HS-5 (cell line): ENCODE measurements around the gene EXOSC9.

Experiments
- DNase-seq: peaks from one replicate; pipeline ENCODE4 v3.0.0-alpha.2; 2012; ENCODE audit warnings: low read depth

EXOSC9 gene, protein sequence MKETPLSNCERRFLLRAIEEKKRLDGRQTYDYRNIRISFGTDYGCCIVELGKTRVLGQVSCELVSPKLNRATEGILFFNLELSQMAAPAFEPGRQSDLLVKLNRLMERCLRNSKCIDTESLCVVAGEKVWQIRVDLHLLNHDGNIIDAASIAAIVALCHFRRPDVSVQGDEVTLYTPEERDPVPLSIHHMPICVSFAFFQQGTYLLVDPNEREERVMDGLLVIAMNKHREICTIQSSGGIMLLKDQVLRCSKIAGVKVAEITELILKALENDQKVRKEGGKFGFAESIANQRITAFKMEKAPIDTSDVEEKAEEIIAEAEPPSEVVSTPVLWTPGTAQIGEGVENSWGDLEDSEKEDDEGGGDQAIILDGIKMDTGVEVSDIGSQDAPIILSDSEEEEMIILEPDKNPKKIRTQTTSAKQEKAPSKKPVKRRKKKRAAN

DNA sequence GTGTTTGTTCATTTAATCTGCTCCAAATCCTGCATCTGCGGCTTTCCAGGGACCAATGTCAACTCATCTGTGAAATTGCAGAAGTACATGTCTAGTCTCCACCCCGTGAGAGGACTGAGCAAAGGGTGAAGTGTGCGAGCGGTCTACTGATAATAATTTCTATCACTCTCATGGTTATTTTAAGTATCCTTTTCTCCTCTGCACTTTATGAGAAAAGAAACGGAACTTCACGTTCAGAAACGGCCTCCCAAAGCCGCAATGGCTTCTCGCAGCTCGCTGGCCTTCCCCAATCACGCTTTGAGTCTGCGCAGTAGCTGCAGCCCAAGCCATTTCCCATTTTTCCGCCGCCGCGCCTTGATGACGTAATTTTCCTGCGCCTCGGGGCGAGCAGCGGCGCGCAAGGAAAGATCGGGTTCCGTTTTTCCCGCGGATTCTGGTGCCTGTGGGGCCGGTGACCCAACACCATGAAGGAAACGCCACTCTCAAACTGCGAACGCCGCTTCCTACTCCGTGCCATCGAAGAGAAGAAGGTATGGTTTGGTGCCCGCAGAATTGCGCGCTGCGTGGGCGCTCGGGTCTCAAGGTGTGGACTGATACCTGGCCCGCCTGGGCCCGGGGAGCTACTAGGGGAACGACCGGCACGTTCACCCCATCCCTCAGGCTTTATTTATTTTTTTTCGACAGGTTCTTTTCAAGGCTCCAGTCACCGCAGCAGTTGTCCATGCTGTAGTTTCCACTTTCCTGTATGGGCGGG lies at the start of gene EXOSC9:
Gene EXOSC9 (plus strand): TSS at position 363 of the 754 bp plus-strand sequence. CDS start 102 bp downstream, at position 465.
- peak; percentile 77 for DNase-seq

DNA sequence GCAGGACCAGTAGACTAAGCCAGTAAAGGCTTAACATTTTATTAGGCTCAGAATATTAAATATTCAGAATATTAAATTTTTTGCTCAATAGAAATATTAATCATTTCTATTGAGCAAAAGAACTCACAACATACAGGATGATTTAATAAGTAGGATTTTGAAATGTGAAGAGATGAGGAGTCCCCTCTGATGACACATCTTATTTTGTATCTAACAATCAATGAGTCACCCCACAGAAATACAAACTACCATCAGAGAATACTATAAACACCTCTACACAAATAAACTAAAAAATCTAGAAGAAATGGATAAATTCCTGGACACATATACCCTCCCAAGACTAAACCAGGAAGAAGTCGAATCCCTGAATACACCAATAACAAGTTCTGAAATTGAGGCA lies 49.0 kb upstream of the EXOSC9 start:
- peak; percentile 13 for DNase-seq

DNA sequence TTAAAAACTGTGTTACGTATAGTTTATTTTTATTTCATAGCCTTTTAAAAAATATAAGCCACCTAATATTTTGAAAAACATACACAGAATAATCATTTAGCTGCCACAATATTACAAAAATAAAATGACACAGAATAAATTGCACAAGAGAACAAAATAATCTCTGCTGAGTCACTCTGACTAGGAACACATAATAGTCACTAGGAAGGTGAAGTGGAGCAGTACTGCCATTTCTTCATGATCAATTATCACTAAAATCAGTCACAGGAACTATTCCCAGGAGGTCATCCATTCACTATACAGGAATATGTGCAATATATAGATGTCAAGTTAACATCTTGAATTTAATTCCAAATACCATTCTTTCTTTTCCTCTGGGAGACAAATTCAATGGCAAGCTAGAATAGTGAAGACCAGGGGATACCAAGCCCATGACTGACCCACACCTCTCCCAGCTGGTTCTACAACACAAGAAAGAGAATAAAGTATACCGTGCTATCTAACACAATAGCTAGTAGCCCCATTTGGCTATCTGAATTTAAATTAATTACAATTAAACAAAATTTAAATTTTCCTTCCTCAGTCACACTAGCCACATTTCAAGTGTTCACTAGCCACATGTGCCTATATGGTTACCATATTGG lies 42.1 kb upstream of the EXOSC9 start:
- DNase-seq = peak; percentile 8

DNA sequence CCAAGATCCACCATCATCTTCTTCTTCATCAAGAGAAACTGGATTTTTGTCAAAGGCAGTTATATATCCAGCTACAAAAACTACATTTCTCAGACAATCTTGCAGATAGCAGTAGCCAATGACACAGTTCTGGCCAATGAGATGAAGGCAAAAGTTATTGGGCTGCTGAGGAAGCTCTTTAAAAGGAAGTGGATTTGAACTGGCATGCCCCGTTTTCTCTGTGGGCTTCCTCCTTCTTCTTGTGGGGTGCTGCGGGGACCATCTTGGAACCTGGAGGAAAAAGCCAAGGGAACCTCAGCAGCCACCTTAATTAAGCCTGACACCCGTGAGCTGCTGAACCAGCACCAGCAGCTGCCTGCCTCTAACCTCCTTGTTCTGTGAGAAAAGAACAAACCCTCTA lies 40.9 kb upstream of the EXOSC9 start:
- no peak for DNase-seq

DNA sequence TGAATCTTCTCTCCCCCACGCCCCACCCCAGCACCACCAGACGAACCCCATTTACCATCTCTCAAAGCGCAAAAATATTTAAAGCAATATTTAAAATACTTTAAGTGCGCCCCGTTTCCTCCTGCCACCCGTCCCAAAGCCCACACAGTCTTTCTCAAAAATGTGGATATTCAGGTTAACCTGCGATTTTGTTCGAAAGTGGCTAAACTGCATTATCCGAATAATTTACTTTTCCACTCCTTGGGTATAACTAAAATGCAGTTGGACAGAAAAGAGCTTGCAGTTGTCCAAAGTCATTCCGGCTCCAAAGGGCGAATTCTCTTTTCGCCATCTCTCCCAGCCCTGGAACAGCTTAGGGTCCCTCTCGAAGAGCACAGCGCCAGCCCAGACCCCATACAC lies 36.8 kb upstream of the EXOSC9 start:
- no peak for DNase-seq

DNA sequence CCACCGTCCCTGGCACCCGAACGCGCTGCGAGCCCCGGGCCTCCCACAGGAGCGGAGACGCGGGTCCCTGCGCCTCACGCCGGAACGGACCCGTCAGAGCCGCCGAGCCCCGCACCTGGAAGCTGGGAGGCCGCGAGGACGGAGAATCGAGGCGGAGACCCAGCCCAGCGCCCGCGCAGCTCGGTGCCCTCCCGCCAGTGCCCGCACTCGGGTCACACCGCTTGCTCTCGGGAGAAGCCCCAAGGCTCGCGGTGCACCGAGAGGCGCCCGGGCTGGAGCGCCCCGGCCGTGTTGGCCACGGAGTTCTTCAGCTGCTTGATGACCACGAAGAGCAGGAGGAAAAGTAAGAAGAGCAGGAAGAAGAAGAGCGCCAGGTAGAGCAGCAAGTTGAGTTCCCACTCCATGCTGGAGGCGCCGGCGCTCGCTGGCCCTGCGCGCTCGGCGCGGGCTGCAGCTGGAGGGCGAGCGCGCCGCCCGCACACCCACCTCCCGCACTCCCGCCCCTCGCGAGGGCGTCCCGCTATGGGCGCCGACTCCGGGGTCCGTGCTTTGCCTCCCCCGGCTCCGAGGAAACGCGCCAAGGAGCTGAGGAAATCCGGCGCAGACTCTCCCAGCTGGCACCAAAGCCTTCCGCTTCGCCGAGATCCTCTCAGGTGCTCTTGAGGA lies 36.3 kb upstream of the EXOSC9 start, which contains the start of gene SMIM43:
Gene SMIM43 (minus strand): TSS at position 463 of the 666 bp plus-strand sequence. CDS start 59 bp downstream, at position 404.
- DNase-seq = no peak

DNA sequence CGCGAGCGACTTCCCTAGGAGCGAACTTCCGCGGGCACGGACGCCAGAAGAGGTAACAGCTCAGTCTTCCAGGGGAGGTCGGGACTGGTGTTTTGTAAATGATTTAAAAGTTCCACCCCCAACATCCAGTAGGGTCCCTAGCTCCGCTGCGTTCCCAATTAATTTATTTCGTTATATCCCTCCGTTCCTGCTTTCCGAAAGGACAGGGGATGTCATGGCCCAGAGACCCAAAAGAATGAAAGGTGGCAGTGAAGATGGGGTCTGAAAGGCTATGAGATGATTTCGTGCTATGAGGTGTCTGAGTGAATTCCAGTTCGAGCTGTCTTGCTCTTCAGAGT lies 35.8 kb upstream of the EXOSC9 start:
- no peak for DNase-seq

DNA sequence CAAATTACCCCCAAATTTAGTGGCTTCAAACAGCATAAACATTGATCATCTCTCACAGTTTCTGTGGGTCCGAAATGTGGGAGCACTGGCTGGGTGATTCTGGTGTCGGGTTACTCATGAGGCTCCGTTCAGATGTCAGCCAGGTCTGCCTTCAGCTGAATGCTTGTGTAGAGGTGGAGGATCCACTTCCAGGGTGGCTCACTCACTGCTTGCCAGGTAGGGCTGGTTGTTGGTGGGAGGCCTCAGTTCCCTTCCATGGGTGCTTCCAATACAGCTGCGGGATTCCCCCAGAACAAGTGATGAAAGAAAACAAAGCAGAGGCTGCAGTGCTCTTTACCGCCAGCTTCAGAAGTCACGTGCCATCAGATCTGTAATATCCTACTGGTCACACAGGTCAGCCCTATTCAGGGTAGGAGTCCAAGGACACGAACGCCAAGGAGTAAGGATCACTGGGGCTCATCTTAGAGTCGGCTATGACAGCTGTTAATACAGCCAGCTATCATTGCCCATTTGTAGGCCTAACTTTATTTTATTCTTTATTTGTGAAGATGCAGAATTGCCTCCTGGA lies 35.1 kb upstream of the EXOSC9 start:
- no peak for DNase-seq

DNA sequence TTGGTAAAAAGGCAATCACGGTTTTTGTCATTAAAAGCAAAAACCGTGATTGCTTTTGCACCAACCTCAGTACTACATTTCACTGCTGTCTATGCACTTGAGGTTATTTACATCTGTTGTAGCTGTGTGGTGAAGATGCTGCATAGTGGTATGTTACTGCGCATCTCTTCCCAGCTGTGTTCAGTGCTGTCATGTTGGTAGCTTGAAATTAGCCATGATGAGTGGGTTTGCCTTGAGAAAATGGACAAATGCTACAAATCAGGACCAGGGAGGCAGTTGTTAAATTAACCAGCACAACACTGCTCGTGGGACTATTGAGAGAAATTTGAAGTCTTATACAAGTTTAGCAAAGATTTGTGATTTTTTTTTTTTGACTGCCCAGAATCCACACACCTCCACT lies 34.0 kb upstream of the EXOSC9 start:
- DNase-seq = no peak

DNA sequence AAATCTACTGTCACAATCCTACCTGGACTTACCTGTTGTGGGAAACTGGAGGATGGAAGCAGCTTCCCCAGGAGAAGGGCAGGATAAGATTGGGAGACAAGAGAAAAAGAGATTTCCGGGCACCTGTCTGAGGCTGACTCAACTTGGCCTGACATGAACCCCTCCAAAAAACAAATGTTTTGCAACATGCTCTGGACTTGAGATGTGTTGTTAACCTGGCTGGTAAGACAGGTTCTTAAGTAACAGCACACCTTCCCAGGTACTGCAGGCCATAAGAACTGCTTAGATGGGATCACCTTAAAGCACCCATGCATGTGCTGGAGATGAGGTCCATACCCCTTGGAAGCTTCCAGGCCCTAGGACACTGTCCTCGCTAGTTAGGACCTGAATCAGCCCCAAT lies 31.8 kb upstream of the EXOSC9 start:
- DNase-seq = no peak

DNA sequence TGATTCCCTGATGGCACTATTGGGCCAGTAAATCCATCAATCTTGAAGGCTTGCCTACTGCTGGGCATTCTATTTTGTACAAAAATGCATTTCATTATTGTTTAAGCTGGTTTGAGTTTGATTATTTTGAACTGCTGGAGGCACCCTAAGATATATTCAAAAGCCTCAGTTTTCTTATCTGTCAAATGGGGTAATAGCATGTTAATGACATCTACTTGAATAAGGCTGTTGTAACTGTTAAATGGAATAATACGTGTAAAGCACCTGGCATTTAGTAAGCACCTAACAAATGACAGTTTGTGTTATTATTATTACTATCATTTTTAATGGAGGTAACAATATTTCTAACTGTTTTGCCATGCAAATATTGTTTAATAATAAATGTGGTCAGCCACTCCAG lies 29.3 kb upstream of the EXOSC9 start:
- no peak for DNase-seq

DNA sequence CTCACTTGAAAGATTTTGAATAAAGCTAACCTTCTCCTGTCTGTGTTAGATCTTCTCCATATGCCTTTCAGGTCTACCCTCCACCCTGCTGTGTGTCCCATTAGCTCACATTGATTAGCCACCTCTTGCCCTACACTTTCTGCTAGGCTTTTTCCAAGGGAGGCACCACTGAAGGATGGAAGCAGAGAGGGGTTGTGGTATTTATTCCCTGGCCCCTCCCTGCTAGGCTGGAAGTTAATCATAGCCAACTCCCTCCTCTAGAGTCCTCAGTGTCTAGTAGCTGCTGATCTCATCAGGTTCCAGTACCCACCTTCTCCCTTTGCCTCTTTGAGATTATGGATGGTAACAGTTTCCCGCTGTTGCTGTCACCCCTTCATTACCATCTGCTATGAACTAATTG lies 27.2 kb upstream of the EXOSC9 start:
- DNase-seq = no peak

DNA sequence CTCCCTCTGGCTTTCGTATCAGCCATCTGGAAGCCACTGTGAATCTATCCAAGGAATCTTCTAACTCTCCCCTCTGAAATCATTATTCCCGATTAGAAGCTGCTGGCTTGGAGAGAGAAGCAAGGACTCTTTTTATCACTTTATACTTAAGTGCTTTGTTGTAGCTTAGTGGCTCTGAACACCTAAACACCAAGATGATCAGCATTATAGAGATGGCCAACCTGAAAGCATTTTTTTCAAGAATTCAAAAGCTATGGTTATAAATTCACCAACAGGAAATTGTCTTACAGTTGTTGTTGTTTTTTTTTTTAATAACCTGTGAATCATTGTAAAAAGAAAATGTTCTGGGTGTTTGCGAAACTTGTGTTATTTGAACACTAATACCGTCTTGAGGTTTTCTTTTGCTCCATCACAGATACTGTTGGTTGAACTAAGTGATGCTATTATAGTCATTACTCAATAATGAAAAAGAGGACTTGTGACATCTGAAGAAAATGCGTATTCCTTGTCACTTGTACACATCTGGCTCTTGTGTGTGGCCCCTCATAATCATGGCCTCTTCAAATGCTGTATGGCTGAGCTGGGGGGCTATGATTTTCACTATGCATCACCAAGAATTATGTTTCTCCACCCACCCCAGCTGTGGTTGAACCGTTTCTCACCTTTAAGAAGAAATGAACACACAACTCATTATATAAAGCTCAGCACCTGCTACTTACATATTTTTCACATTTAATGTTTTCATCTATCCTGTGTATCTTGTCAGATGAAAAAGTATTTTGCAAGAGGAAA lies 24.3 kb upstream of the EXOSC9 start:
- no peak for DNase-seq

DNA sequence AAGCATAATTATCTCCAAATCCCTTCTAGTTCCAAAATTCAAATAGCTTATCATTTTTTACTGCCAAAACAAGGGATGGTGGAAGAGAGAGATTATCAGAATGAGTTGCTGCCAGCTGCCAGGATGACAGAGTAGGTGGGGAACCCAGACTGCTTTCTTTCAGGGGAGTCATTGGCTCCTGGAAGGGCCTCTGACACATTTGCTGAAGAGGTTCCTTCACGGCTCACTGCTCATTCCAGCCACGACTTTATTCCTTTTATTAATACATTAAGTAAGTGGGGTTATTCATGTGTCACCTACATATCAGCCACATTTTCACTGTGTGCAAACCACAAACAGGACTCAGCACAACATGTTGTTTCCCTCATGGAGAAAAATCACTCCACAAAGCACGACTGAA lies 23.5 kb upstream of the EXOSC9 start:
- no peak for DNase-seq

DNA sequence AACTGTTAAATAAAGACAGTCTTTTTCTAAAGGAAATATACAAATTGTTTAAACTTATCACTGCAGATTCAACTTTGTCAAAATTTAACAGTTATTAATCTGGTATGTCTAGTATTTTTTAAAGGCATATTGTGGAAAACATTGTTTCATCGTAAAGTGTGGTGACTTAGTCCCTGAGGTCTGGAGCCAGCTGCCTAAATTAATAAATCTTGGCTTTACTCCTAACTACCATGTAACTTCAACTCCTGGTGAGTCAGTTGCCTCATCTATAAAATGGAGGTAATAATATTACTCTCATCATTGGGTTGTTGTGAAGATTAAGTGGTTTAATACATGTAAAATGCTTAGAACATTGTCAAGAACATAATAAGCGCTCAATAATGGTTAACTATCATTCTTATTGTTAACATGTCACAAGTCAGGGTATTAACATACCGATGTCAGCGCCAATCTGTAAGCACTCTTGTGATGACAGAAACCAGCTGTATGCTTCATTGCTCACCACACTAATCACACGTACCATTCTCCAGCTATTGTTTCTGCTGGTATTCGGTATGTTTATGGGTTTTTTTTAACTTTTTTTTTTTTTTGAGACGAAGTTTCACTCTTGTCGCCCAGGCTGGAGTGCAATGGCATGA lies 22.0 kb upstream of the EXOSC9 start:
- DNase-seq = no peak

DNA sequence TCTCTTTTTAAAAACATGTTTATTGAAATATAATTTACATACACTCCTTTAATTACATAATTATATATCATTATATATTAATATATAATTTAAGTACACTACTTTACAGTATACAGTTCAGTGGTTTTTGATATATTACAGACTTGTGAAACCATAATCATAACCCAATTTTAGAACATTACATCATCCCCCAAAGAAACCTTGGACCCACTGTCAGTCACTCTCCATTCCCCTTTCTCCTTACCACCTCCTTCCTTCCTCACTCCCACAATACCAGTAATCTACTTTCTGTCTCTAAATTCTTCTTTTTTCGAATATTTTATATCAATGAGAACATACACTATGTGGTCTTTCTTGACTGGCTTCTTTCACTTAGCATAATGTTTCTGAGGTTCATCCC lies 17.9 kb upstream of the EXOSC9 start:
- DNase-seq = no peak

DNA sequence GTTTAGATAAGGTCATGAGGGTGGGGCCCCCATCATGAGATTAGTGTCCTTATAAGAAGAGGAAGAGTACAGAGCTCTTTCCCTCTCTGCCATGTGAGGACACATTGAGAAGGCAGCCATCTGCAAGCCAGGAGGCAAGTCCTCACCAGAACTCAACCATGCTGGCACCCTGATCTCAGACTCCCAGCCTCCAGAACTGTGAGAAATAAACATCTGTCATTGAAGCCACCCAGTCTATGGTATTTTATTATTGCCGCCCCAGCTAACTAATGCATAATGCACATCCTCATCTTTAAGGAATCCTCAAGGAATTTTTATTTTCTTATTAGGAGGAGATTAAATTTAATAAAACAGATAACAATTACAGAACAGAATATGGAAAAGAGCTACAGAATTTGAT lies 16.7 kb upstream of the EXOSC9 start:
- no peak for DNase-seq

DNA sequence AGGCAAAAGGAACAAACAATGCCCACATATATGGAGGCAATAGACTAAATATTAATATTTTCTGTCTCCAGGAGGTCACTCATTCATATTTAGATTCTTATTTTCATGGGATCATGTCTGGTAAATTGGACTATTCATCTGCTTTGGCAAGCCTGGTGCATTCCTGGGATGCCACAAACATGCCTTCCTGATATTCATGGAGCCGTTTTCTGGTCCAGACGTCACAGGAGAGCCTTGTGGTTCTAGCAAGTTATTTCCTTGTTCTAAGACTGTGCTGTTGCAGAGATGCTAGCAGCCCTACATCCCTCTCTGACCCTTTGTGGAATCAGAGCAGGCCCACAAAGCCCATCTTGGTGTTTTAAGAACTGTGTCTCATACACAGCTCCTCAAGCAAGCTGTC lies 16.1 kb upstream of the EXOSC9 start:
- peak; percentile 88 for DNase-seq

DNA sequence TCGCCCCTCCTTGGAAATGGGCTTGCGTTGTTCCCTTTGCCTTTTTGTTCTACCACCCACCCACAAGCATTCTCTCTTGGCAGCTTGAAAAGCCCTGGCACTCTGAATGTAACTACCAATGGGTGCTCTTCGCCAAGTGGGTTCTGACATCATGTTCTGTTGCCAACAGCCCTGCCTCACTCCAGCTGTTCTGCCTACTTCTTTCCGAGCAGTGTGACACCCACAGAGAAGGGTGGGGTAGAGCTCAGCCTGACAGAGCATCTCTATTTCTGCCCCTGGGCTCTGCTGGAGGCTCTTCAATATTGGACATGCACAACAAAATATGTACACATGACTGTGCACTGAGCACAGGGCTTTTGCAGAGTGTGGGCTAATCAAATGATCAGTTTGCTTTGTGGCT lies 15.6 kb upstream of the EXOSC9 start:
- DNase-seq = no peak

DNA sequence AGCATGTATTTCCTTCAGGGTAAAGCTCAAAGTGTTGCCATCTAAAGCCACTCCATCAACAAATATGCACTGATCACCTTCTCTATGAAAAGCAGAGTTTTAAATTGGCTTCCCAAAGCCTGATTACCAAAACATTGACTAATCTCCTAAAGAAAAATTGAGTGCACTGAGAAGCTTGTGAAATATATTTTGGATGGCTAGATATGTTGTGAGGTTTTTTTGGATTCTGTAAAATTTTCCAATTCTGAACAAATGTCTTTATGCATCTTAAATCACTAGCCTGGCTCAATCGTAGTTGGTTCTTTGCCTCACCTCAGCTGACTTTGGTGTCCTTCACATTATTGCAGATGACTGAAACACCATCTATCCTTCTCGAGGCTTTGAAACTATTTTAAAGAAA lies 14.9 kb upstream of the EXOSC9 start:
- DNase-seq = no peak

DNA sequence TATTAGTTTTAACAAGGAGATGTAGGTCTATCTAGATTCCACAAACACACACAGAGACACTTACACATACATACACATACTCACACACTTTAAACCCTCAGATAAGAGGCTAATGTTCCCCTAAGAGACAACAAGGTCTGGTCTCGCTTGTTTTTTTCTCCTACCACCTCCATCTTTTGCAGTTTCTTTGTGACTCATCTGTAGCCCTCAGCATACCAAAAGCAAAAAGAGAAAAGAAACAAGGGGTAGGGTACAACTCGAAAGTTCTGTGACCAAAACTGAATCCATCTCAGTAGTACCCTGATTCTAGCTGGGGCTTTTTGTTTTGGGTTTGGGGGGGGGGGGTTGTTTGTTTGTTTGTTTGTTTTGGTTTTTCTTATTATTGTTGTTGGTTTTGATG lies 12.2 kb upstream of the EXOSC9 start:
- DNase-seq = no peak
